Stomach (tissue), 9 donors: ENCODE data around the gene CRACDL. TPM values are rescaled to one million over a fixed set of nuclear protein-coding genes. Genes with fewer than 3 reads are reported as not detected.

Experiments
- DNase-seq, 2 donors: peaks; one replicate each; pipeline versions ENCODE4 v3.0.0 to v3.0.0-alpha.2; 2013 to 2019
- H3K27ac ChIP-seq, 5 donors: fragments of 200-600 bp in 4 of 5; sonication (generic) in 4 of 5; one replicate each; pipeline ENCODE4 v1.5.1; 2013 to 2019; ENCODE audit warnings: mild to moderate bottlenecking in 1 of 5, moderate library complexity in 1 of 5
- H3K27me3 ChIP-seq, 3 donors: fragments of 200-600 bp; sonication (generic); one replicate each; pipeline ENCODE4 v1.5.1; 2017 to 2019; ENCODE audit warnings: mixed run types in 1 of 3
- H3K36me3 ChIP-seq, 4 donors: fragments of 200-600 bp; sonication (generic); 1 replicate in 3 of 4; 2 replicates in 1 of 4; pipeline ENCODE4 v1.5.1; 2016 to 2019
- H3K4me1 ChIP-seq, 4 donors: fragments of 200-600 bp; sonication (generic); one replicate each; pipeline ENCODE4 v1.5.1; 2016 to 2019
- H3K4me3 ChIP-seq, 4 donors: fragments of 200-600 bp; sonication (generic) in 3 of 4; one replicate each; pipeline ENCODE4 v1.5.1; 2016 to 2019; ENCODE audit warnings: mild to moderate bottlenecking in 1 of 4
- H3K9me3 ChIP-seq, 4 donors: fragments of 200-600 bp; sonication (generic); one replicate each; pipeline ENCODE4 v1.5.1; 2016 to 2019
- EP300 ChIP-seq: sonication (generic); formaldehyde crosslinking; IDR thresholded peaks from one replicate; pipeline ENCODE4 v1.6.1; 2017; ENCODE audit warnings: antibody characterized with exemption
- POLR2A ChIP-seq, 4 donors: fragments of 450-650 bp; IDR thresholded peaks; one replicate each; pipeline ENCODE4 v1.6.1; 2016; ENCODE audit warnings: antibody characterized with exemption in 4 of 4, control low read depth in 2 of 4, mild to moderate bottlenecking in 1 of 4, moderate library complexity in 1 of 4
- POLR2AphosphoS5 ChIP-seq, 3 donors: sonication (generic); formaldehyde crosslinking; IDR thresholded peaks; one replicate each; pipeline ENCODE4 v1.6.1; 2016; ENCODE audit warnings: antibody characterized with exemption in 3 of 3
- WGBS, 5 donors: extraction: QIAGEN DNeasy Blood & Tissue Kit in 3 of 5; methylation state at CpG; one replicate each; pipeline versions ENCODE4 v1.1.5 to v1.1.7; 2013 to 2018; 5-methylcytosine and 5-hydroxymethylcytosine counted together
- intact Hi-C: fragments of 100-400 bp; cut with DNase I; formaldehyde crosslinking; loops from one replicate; pipeline ENCODE4 v1.15.1; 2023; ENCODE audit warnings: low total_unique reads
- polyA plus RNA-seq, 3 donors: library from polyadenylated mRNA; stranded (reverse); fragments of 200-250 nt; gene quantifications; one replicate each; pipeline ENCODE4 v1.2.3, GENCODE V29; 2013
- total RNA-seq, 5 donors: library from RNA; depleted of rRNA; stranded (reverse); fragments of >200 nt; gene quantifications; one replicate each; pipeline versions ENCODE4 v1.1.0 to v1.2.3, GENCODE V29; 2014 to 2016
- TF ChIP-seq, protein P1 (sequence below), 7 experiments: fragments of 450-650 bp in 4 of 7; fragments of 200-600 bp in 3 of 7; sonication (generic) in 3 of 7; IDR thresholded peaks; one replicate each; pipeline ENCODE4 v1.5.1; 2016 to 2019; ENCODE audit warnings: antibody characterized with exemption in 7 of 7, control low read depth in 2 of 7, mild to moderate bottlenecking in 1 of 7
- donor health status: healthy with polysubstance abuse.
- donor health status: Bipolar disorder and iron deficiency.
- donor health status: healthy.

Gene CRACDL
- total and polyA plus RNA-seq, 8 donors: 5.4 to 205 (median 7.8) TPM

DNA sequence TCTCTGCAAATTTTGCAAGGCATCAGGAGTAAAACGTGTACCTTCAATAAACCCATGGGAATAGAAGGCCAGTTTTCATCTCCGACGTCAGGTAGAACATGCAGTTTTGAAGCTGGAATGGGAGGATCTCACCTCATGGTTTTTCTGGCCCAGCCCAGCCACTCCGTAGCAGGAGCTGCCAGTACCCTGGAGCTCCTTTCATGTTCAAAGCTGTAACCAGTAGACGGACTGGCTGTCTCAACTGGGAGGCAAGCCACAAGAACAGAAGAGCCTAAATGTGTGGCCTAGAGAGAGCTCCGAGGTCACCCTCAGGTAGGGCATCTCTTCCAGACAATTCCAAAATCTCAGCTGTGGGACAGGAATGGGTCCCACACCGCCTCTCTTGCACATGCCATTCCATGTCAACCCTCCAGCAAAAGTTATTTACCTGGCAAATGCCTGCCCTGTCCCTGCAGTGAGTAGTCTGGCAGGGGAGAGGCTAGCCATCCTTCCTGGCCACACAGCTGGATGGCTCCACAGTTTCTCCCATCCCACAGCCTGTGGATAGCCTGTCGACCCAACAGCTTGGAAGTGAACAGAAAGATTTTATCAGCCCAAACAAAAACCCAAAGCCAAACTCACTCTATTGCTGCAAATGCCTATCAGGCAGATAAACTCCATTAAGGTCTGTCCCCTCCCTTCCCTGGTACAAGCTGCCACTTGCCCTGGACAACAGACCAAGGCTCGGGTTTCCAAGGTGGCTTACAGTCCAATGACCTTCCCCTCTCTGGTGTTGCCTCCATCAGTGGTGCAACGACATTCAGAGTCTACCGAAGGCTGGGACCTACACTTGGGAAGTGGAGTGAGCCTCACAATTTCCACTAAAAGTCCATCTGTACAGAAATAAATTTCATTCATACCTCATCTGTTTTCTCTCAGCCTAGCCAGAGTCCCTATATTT, 27.8 kb downstream of the CRACDL start:
- DNase-seq: peak; percentile 17 to 46
- H3K27me3 ChIP-seq: no peaks in the 10 kb centered on the region
- TF ChIP-seq, protein P1, sequence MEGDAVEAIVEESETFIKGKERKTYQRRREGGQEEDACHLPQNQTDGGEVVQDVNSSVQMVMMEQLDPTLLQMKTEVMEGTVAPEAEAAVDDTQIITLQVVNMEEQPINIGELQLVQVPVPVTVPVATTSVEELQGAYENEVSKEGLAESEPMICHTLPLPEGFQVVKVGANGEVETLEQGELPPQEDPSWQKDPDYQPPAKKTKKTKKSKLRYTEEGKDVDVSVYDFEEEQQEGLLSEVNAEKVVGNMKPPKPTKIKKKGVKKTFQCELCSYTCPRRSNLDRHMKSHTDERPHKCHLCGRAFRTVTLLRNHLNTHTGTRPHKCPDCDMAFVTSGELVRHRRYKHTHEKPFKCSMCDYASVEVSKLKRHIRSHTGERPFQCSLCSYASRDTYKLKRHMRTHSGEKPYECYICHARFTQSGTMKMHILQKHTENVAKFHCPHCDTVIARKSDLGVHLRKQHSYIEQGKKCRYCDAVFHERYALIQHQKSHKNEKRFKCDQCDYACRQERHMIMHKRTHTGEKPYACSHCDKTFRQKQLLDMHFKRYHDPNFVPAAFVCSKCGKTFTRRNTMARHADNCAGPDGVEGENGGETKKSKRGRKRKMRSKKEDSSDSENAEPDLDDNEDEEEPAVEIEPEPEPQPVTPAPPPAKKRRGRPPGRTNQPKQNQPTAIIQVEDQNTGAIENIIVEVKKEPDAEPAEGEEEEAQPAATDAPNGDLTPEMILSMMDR (IDR thresholded peaks at IDR 0.05): no peak
- TF ChIP-seq EP300: no peak
- no peak for TF ChIP-seq POLR2A (IDR thresholded peaks at IDR 0.05)
- no peak for TF ChIP-seq POLR2AphosphoS5 (IDR thresholded peaks at IDR 0.05)
- intact Hi-C loops: no loop called here
- peak overlapping the region; percentile 20 to 90 (median 85) for H3K27ac ChIP-seq
- H3K4me1 ChIP-seq: peaks cover 24 to 54% (median 50%) of the 10 kb centered on the region in 4 donors
- H3K36me3 ChIP-seq: no peaks in the 10 kb centered on the region
- 36 to 58% (median 50%) methylated on average over 11 of the region's 11 CpGs for WGBS, 5 donors
- no peak overlapping the region for H3K4me3 ChIP-seq
- no peaks in the 10 kb centered on the region for H3K9me3 ChIP-seq

GRCh38 chr2:98907385-98907784, 28.6 kb downstream of the CRACDL start:
- 71 to 81% (median 78%) methylated on average over 4 of the region's 4 CpGs for WGBS, 5 donors
- Histone ChIP-seq H3K27ac (peak overlapping the region in 3 of 5 donors; percentile 9 to 90 (median 80)), H3K4me1 (peaks cover 18 to 46% (median 41%) of the 10 kb centered on the region in 4 donors), H3K36me3 (no peaks in the 10 kb centered on the region), H3K27me3 (no peaks in the 10 kb centered on the region), H3K4me3 (no peak overlapping the region), H3K9me3 (no peaks in the 10 kb centered on the region)
- no peak for DNase-seq
- intact Hi-C loops: no loop called here
- TF ChIP-seq, protein P1 (IDR thresholded peaks at IDR 0.05): no peak
- no peak for TF ChIP-seq EP300
- no peak for TF ChIP-seq POLR2A (IDR thresholded peaks at IDR 0.05)
- no peak for TF ChIP-seq POLR2AphosphoS5 (IDR thresholded peaks at IDR 0.05)

- Histone ChIP-seq H3K36me3 (no peaks in the 10 kb centered on the region), H3K27me3 (no peaks in the 10 kb centered on the region), H3K4me3 (no peak overlapping the region), H3K27ac (no peak overlapping the region), H3K9me3 (no peaks in the 10 kb centered on the region), H3K4me1 (peaks cover 4 to 14% (median 11%) of the 10 kb centered on the region in 4 donors)
- no peak for DNase-seq
- no peak for TF ChIP-seq POLR2AphosphoS5 (IDR thresholded peaks at IDR 0.05)
- TF ChIP-seq, protein P1 (IDR thresholded peaks at IDR 0.05): no peak
- no peak for TF ChIP-seq POLR2A (IDR thresholded peaks at IDR 0.05)
- TF ChIP-seq EP300: no peak
- intact Hi-C loops: no loop called here
- WGBS, 5 donors: 83 to 88% (median 87%) methylated on average over 13 of the region's 13 CpGs
Measured at GRCh38 chr2:98903767-98904485, 32.1 kb downstream of the CRACDL start.

DNA sequence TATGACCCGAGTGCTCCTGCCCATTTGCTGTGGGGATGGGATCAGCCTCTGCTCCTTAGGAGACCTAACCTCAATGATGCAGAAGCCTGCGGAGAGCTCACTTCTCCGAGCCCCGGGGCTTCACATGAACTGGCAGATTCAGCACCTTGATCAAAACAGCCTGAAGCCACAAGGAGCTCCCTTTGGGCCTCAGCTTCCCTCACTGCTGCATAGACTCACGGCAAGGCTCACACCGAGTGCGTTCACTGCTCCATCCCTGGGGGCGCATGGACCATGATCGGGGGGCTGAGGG, 33.0 kb downstream of the CRACDL start:
- WGBS, 5 donors: 88 to 94% (median 93%) methylated on average over 8 to 9 of the region's 9 CpGs
- no peaks in the 10 kb centered on the region for H3K36me3 ChIP-seq
- intact Hi-C loops: no loop called here

More for the DNA sequence above, 33.0 kb downstream of the CRACDL start:
- Histone ChIP-seq H3K9me3 (no peaks in the 10 kb centered on the region), H3K27me3 (no peaks in the 10 kb centered on the region), H3K4me1 (peaks cover 0 to 4% (median 2%) of the 10 kb centered on the region in 4 donors), H3K27ac (no peak overlapping the region), H3K4me3 (no peak overlapping the region)
- no peak for DNase-seq
- TF ChIP-seq POLR2A (IDR thresholded peaks at IDR 0.05) (no peak), EP300 (no peak), POLR2AphosphoS5 (IDR thresholded peaks at IDR 0.05) (no peak)
- TF ChIP-seq, protein P1 (IDR thresholded peaks at IDR 0.05): no peak
